ENCODE measurements around the gene DOK6. TPM values are rescaled to one million over a fixed set of nuclear protein-coding genes. Genes with fewer than 3 reads are reported as not detected.

DOK6 gene
- total RNA-seq, 4 donors from 2014 or later = 0.20 to 0.37 (median 0.30) TPM

DNA sequence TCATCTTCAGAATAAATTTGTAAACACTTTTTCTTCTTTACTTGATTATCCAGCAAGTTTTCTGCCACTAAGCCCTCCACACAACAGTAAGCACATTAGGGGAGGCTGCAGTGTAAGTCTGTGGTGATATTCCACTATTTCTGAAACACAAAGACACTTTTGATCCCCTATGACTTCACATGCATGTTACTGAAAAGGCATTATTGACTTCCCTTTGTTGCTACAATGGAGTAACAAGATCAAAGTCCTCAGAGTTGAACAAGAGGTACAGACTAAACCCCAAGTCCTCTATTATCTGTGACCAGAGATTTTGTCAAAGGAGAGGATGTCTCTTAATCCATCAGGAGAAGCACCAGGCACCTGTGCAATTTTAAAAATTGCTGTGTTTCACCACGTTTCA, 389.1 kb downstream of the DOK6 start:
- Histone ChIP-seq H3K4me1 (no peaks in the 10 kb centered on the region), H3K27me3 (no peaks in the 10 kb centered on the region), H3K27ac (no peak overlapping the region), H3K36me3 (no peaks in the 10 kb centered on the region), H3K4me3 (no peak overlapping the region), H3K9me3 (no peaks in the 10 kb centered on the region)
- DNase-seq = no peak
- 63% methylated on average over 1 of the region's 1 CpG; no CpG with 5 or more reads in 1 of the 2 donors for WGBS, 2 donors (ENCODE audit: low coverage in 1 of 2)
- TF ChIP-seq POLR2AphosphoS5 (IDR thresholded peaks at IDR 0.05) (no peak), EP300 (IDR thresholded peaks at IDR 0.05; ENCODE audit: low read depth) (no peak)
- intact Hi-C loops (cut with DNase I; ENCODE audit: low total_unique reads) (no loop called here), in situ Hi-C loops (cut with MboI; ENCODE audit: low pct_ligation_motif_present in 1 of 4, low pct_unique_long_range_greater_than_20kb in 1 of 4, low sequenced_read_pairs in 3 of 4) (no loop called here)

DNA sequence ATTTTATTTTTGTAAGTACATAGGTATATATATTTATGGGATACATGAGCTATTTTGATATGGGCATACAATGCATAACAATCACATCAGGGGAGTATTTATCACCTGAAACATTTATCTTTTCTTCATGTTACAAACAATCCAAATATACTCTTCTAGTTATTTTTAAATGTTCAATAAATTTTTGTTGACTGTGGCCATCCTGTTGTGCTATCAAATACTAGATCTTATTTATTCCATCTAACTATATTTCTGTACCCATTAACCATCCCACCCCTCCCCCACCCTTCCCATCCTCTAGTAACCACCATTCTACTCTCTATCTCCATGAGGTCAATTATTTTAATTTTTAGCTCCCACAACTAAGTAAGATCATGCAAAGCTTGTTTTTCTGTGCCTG, 390.0 kb downstream of the DOK6 start:
- no peak overlapping the region for H3K27ac ChIP-seq
- no peaks in the 10 kb centered on the region for H3K9me3 ChIP-seq
- H3K27me3 ChIP-seq = no peaks in the 10 kb centered on the region
- in situ Hi-C loops (cut with MboI; ENCODE audit: low pct_ligation_motif_present in 1 of 4, low pct_unique_long_range_greater_than_20kb in 1 of 4, low sequenced_read_pairs in 3 of 4) = no loop called here
- DNase-seq = no peak
- H3K36me3 ChIP-seq = no peaks in the 10 kb centered on the region
- no peaks in the 10 kb centered on the region for H3K4me1 ChIP-seq
- intact Hi-C loops (cut with DNase I; ENCODE audit: low total_unique reads) = no loop called here
- no peak overlapping the region for H3K4me3 ChIP-seq
- TF ChIP-seq POLR2AphosphoS5 (IDR thresholded peaks at IDR 0.05) (no peak), POLR2A (IDR thresholded peaks at IDR 0.05) (no peak), EP300 (IDR thresholded peaks at IDR 0.05; ENCODE audit: low read depth) (no peak)
- TF ChIP-seq, protein P1, sequence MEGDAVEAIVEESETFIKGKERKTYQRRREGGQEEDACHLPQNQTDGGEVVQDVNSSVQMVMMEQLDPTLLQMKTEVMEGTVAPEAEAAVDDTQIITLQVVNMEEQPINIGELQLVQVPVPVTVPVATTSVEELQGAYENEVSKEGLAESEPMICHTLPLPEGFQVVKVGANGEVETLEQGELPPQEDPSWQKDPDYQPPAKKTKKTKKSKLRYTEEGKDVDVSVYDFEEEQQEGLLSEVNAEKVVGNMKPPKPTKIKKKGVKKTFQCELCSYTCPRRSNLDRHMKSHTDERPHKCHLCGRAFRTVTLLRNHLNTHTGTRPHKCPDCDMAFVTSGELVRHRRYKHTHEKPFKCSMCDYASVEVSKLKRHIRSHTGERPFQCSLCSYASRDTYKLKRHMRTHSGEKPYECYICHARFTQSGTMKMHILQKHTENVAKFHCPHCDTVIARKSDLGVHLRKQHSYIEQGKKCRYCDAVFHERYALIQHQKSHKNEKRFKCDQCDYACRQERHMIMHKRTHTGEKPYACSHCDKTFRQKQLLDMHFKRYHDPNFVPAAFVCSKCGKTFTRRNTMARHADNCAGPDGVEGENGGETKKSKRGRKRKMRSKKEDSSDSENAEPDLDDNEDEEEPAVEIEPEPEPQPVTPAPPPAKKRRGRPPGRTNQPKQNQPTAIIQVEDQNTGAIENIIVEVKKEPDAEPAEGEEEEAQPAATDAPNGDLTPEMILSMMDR (IDR thresholded peaks at IDR 0.05) = no peak

DNA sequence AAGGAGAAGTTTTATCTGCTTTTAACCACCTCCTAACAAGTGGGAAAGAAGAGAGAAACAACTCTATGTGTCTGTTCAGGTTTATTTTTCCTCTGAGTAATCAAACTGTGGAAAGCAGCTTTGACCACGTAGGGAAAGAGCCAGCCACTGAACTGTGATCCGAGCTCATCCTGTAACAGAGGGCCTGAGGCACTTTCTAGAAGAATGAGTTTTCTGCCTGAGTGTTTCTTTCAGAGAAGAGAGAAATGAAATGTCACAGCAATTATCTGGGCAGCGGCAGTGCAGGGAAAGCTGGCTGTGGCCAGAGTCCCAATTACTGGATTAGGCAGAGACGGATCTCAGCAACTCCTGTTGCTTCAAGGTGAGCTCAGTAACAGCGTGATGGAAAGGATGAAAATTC, 395.1 kb downstream of the DOK6 start:
- Histone ChIP-seq H3K27me3 (no peaks in the 10 kb centered on the region), H3K9me3 (no peaks in the 10 kb centered on the region), H3K4me1 (no peaks in the 10 kb centered on the region), H3K27ac (no peak overlapping the region), H3K4me3 (no peak overlapping the region), H3K36me3 (no peaks in the 10 kb centered on the region)
- intact Hi-C loops (cut with DNase I; ENCODE audit: low total_unique reads) = no loop called here
- 60 to 67% methylated on average over 1 to 5 of the region's 5 CpGs for WGBS, 2 donors (ENCODE audit: low coverage in 1 of 2)
- TF ChIP-seq POLR2A (IDR thresholded peaks at IDR 0.05) (no peak), POLR2AphosphoS5 (IDR thresholded peaks at IDR 0.05) (no peak), EP300 (IDR thresholded peaks at IDR 0.05; ENCODE audit: low read depth) (no peak)
- TF ChIP-seq, protein P1 (IDR thresholded peaks at IDR 0.05) = no peak
- in situ Hi-C loops (cut with MboI; ENCODE audit: low pct_ligation_motif_present in 1 of 4, low pct_unique_long_range_greater_than_20kb in 1 of 4, low sequenced_read_pairs in 3 of 4) = no loop called here
- no peak for DNase-seq

DNA sequence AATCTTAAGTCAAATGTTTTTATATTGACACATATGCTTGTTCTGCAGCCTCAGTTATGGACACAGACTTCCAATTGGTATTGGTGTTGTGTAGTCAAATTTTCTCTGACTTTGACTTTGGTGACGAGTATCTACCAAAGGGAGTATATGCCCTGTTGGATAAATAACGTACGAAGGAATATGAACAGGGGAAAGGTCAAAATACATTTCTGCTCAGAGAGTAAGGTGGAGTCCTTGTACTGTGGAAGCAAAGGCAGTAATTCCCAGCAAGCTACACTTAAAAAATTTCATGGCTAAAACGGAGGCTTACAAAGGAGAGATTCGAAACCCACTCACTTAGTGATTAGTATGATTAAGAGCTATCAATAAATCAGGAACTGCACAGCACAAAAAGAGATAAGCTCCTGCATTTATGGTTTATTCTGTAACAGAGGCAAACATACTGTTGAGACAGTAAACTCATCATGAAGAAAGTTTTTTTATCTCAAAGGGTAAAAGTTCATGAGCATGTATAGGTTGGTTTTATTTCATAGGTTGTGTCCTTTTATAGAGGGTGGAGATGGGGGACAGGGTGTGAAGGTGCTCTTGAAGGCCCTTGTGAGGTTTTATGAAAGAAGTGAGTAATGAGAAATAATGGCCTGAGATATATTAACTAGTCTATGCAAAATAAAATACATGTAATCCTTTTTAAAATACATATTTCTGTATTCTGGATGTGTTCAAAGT, 404.3 kb downstream of the DOK6 start:
- no peak overlapping the region for H3K4me3 ChIP-seq
- intact Hi-C loops (cut with DNase I; ENCODE audit: low total_unique reads) = no loop called here
- H3K27me3 ChIP-seq = no peaks in the 10 kb centered on the region
- H3K9me3 ChIP-seq = no peaks in the 10 kb centered on the region
- no peaks in the 10 kb centered on the region for H3K4me1 ChIP-seq
- DNase-seq = no peak
- H3K36me3 ChIP-seq = no peaks in the 10 kb centered on the region
- 58 to 67% methylated on average over 5 of the region's 5 CpGs for WGBS, 2 donors (ENCODE audit: low coverage in 1 of 2)
- TF ChIP-seq POLR2A (IDR thresholded peaks at IDR 0.05) (no peak), POLR2AphosphoS5 (IDR thresholded peaks at IDR 0.05) (no peak)
- no peak overlapping the region for H3K27ac ChIP-seq
- in situ Hi-C loops (cut with MboI; ENCODE audit: low pct_ligation_motif_present in 1 of 4, low pct_unique_long_range_greater_than_20kb in 1 of 4, low sequenced_read_pairs in 3 of 4) = no loop called here

DNA sequence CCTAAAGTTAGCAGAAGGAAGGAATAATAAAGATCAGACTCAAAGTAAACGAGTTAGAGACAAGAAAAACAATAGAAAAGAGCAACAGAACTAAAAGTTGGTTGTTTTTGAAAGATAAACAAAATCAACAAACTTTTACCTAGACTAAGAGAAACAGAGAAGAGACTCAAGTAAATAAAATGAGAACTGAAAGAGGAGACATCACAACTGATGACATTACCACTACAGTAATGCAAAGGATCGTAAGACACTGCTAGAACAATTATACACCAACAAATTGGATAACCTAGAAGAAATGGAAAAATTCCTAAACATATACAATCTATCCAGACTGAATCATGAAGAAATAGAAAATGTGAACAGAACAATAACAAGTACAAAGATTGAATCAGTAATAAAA, 407.7 kb downstream of the DOK6 start:
- Histone ChIP-seq H3K4me3 (no peak overlapping the region), H3K4me1 (no peaks in the 10 kb centered on the region), H3K27me3 (no peaks in the 10 kb centered on the region), H3K27ac (no peak overlapping the region), H3K36me3 (no peaks in the 10 kb centered on the region), H3K9me3 (no peaks in the 10 kb centered on the region)
- TF ChIP-seq POLR2A (IDR thresholded peaks at IDR 0.05) = no peak
- TF ChIP-seq, protein P1 (IDR thresholded peaks at IDR 0.05) = no peak
- no peak for TF ChIP-seq EP300 (IDR thresholded peaks at IDR 0.05; ENCODE audit: low read depth)
- TF ChIP-seq POLR2AphosphoS5 (IDR thresholded peaks at IDR 0.05) = no peak
- no peak for DNase-seq
- in situ Hi-C loops (cut with MboI; ENCODE audit: low pct_ligation_motif_present in 1 of 4, low pct_unique_long_range_greater_than_20kb in 1 of 4, low sequenced_read_pairs in 3 of 4) = no loop called here
- intact Hi-C loops (cut with DNase I; ENCODE audit: low total_unique reads) = no loop called here
- WGBS, 2 donors (ENCODE audit: low coverage in 1 of 2) = 73 to 76% methylated on average over 2 of the region's 2 CpGs

Measured in transverse colon (tissue), 4 donors.